A549 (cell line): Measurements from ENCODE around the gene ASH1L. TPM values are rescaled to one million over a fixed set of nuclear protein-coding genes. Genes with fewer than 3 reads are reported as not detected.

Experiments used
- ATAC-seq, 2 experiments: fragments of 200-7000 bp in 1 of 2; fragments of >200 bp in 1 of 2; cut with Nextera tagmentation in 1 of 2; cut with Tn5 transposase in 1 of 2; 3 replicates each; pipeline versions ENCODE4 v1.8.0 to v1.9.1; 2018 to 2020; ENCODE audit warnings: mild to moderate bottlenecking in 1 of 2, moderate library complexity in 1 of 2
- CTCF ChIA-PET: fragments of 300-600 bp; sonication (Branson Sonifier 250); formaldehyde crosslinking; extraction: SDS; loops from one replicate; lab custom pipeline; 2021; ENCODE audit warnings: antibody characterized with exemption, inconsistent platforms; lab: Yijun Ruan, JAX
- POLR2A ChIA-PET: fragments of 350-600 bp; formaldehyde crosslinking; extraction: SDS; loops from one replicate; lab custom pipeline; 2021; ENCODE audit warnings: antibody characterized with exemption, inconsistent platforms; lab: Yijun Ruan, JAX
- DNase-seq, 2 experiments: peaks; one replicate each; pipeline versions ENCODE4 v3.0.0 to v3.0.0-alpha.2; 2011 to 2016; ENCODE audit warnings: low read depth in 1 of 2, low spot score in 1 of 2
- FAIRE-seq: peaks from 2 replicates; lab custom pipeline; 2011; peaks lifted over from hg19 to GRCh38; lab: Jason Lieb, UNC
- H3K27ac ChIP-seq, 2 experiments: fragments of >200 bp; sonication (Bioruptor Twin); formaldehyde crosslinking; 3 replicates each; pipeline ENCODE4 v1.5.1; 2016 to 2017
- H3K4me1 ChIP-seq: fragments of >200 bp; sonication (Bioruptor Twin); formaldehyde crosslinking; 3 replicates; pipeline ENCODE4 v1.6.1; 2016
- H3K4me2 ChIP-seq: fragments of >200 bp; sonication (Bioruptor Twin); formaldehyde crosslinking; 3 replicates; pipeline ENCODE4 v1.6.1; 2016
- H3K4me3 ChIP-seq: fragments of >200 bp; sonication (Bioruptor Twin); formaldehyde crosslinking; 3 replicates; pipeline ENCODE4 v1.5.1; 2016
- H3K9me3 ChIP-seq: fragments of >200 bp; sonication (Bioruptor Twin); formaldehyde crosslinking; 3 replicates; pipeline ENCODE4 v1.6.1; 2016
- BCL3 ChIP-seq: fragments of >200 bp; sonication (Bioruptor Twin); formaldehyde crosslinking; IDR thresholded peaks from 3 replicates; pipeline ENCODE4 v1.6.1; 2016
- CBX2 ChIP-seq: fragments of 200-600 bp; sonication (generic); IDR thresholded peaks from 2 replicates; pipeline ENCODE4 v1.6.1; 2016; ENCODE audit warnings: low read depth, mild to moderate bottlenecking, borderline replicate concordance
- CHD2 ChIP-seq: fragments of 150-350 bp; IDR thresholded peaks from 2 replicates; pipeline ENCODE4 v1.6.1; 2014; ENCODE audit warnings: low read length; ENCODE audit not compliant: partially characterized antibody
- CHD4 ChIP-seq: fragments of 200-600 bp; sonication (generic); IDR thresholded peaks from 2 replicates; pipeline ENCODE4 v1.6.1; 2016; ENCODE audit warnings: antibody characterized with exemption, mild to moderate bottlenecking, borderline replicate concordance
- CTCF ChIP-seq: fragments of >200 bp; sonication (Bioruptor Twin); formaldehyde crosslinking; IDR thresholded peaks from 3 replicates; pipeline ENCODE4 v1.5.1; 2016
- EHMT2 ChIP-seq: fragments of 200-600 bp; sonication (generic); IDR thresholded peaks from 2 replicates; pipeline ENCODE4 v1.6.1; 2016; ENCODE audit warnings: antibody characterized with exemption, low read depth, mild to moderate bottlenecking, moderate library complexity
- EP300 ChIP-seq, 2 experiments: fragments of >200 bp; sonication (Bioruptor Twin); formaldehyde crosslinking; IDR thresholded peaks; 2 replicates in 1 of 2; 3 replicates in 1 of 2; pipeline ENCODE4 v1.6.1; 2016 to 2017
- FOXS1 ChIP-seq: fragments of 250-450 bp; sonication (Bioruptor Pico); IDR thresholded peaks from 2 replicates; pipeline ENCODE4 v1.5.0; 2020; ENCODE audit warnings: mild to moderate bottlenecking, moderate library complexity
- GATA3 ChIP-seq: IDR thresholded peaks from 2 replicates; pipeline ENCODE4 v1.6.1; 2012; ENCODE audit warnings: borderline replicate concordance
- HDAC2 ChIP-seq: fragments of 200-600 bp; sonication (generic); IDR thresholded peaks from 2 replicates; pipeline ENCODE4 v1.6.1; 2016
- HEYL ChIP-seq: fragments of 250-450 bp; sonication (Bioruptor Pico); IDR thresholded peaks from 2 replicates; pipeline ENCODE4 v1.8.0; 2021; ENCODE audit warnings: mild to moderate bottlenecking, moderate library complexity
- HOXB5 ChIP-seq: fragments of 250-450 bp; sonication (Bioruptor Pico); IDR thresholded peaks from 2 replicates; pipeline ENCODE4 v1.5.0; 2020; ENCODE audit warnings: mild to moderate bottlenecking, moderate library complexity
- JUN ChIP-seq, 2 experiments: fragments of >200 bp; sonication (Bioruptor Twin); formaldehyde crosslinking; IDR thresholded peaks; 2 replicates in 1 of 2; 3 replicates in 1 of 2; pipeline ENCODE4 v1.6.1; 2016 to 2017
- JUNB ChIP-seq: fragments of >200 bp; sonication (Bioruptor Twin); formaldehyde crosslinking; IDR thresholded peaks from 2 replicates; pipeline ENCODE4 v1.6.1; 2016
- KDM1A ChIP-seq: fragments of 200-600 bp; sonication (generic); IDR thresholded peaks from 2 replicates; pipeline ENCODE4 v1.6.1; 2016; ENCODE audit warnings: low read depth, mild to moderate bottlenecking
- KDM5A ChIP-seq: fragments of 200-600 bp; sonication (generic); IDR thresholded peaks from 2 replicates; pipeline ENCODE4 v1.6.1; 2016; ENCODE audit warnings: antibody characterized with exemption, mild to moderate bottlenecking
- MAFK ChIP-seq: fragments of 450-650 bp; IDR thresholded peaks from 2 replicates; pipeline ENCODE4 v1.6.1; 2014; ENCODE audit not compliant: partially characterized antibody
- MAX ChIP-seq: IDR thresholded peaks from 2 replicates; pipeline ENCODE4 v1.6.1; 2012
- MYC ChIP-seq: IDR thresholded peaks from 2 replicates; pipeline ENCODE4 v1.6.1; 2012; ENCODE audit warnings: mild to moderate bottlenecking, inconsistent platforms, low read length, improper control_type of control experiment, borderline replicate concordance
- NPAS2 ChIP-seq: fragments of 250-450 bp; sonication (Bioruptor Pico); IDR thresholded peaks from 2 replicates; pipeline ENCODE4 v1.8.0; 2022; ENCODE audit warnings: mild to moderate bottlenecking, moderate library complexity, borderline replicate concordance
- PHF8 ChIP-seq: fragments of 200-600 bp; sonication (generic); IDR thresholded peaks from 2 replicates; pipeline ENCODE4 v1.6.1; 2016; ENCODE audit warnings: low read depth, mild to moderate bottlenecking, antibody characterized with exemption, moderate library complexity, borderline replicate concordance
- POLR2A ChIP-seq: IDR thresholded peaks from 2 replicates; pipeline ENCODE4 v1.6.1; 2012; ENCODE audit warnings: mild to moderate bottlenecking, low read length
- POLR2AphosphoS2 ChIP-seq: conservative IDR thresholded peaks from 2 replicates; pipeline ENCODE4 v1.6.1; 2012; ENCODE audit warnings: low read length, improper control_type of control experiment, inconsistent platforms
- RARB ChIP-seq: fragments of 250-450 bp; sonication (Bioruptor Pico); IDR thresholded peaks from 2 replicates; pipeline ENCODE4 v1.8.0; 2021; ENCODE audit warnings: mild to moderate bottlenecking, moderate library complexity
- ZFP36 ChIP-seq: fragments of 450-650 bp; IDR thresholded peaks from 2 replicates; pipeline ENCODE4 v1.6.1; 2014; ENCODE audit warnings: borderline replicate concordance; ENCODE audit not compliant: partially characterized antibody
- ZSCAN20 ChIP-seq: fragments of 250-450 bp; sonication (Bioruptor Pico); IDR thresholded peaks from 2 replicates; pipeline ENCODE4 v1.8.0; 2022; ENCODE audit warnings: mild to moderate bottlenecking, moderate library complexity
- WGBS: methylation state at CpG from one replicate; pipeline ENCODE4 v1.1.6; 2017; ENCODE audit errors: missing lambda C conversion rate; 5-methylcytosine and 5-hydroxymethylcytosine counted together
- polyA plus RNA-seq, 4 experiments: library from polyadenylated mRNA; depleted of rRNA in 3 of 4; stranded (reverse); fragments of >200 nt; fragmentation: RNase III in 1 of 4; extraction: RNeasy Plus Mini Kit Qiagen cat#74134 plus additional on column Dnase treatment in 1 of 4; gene quantifications; 2 replicates in 3 of 4; 3 replicates in 1 of 4; pipeline ENCODE4 v1.2.3, GENCODE V29; 2011 to 2017
- TF ChIP-seq, protein P1 (sequence below): fragments of 150-350 bp; IDR thresholded peaks from 2 replicates; pipeline ENCODE4 v1.6.1; 2014; ENCODE audit warnings: low read depth, mild to moderate bottlenecking, low read length
- TF ChIP-seq, protein P2 (sequence below): IDR thresholded peaks from 2 replicates; pipeline ENCODE4 v1.6.1; 2012; ENCODE audit warnings: low read depth, borderline replicate concordance
- TF ChIP-seq, protein P3 (sequence below): IDR thresholded peaks from 2 replicates; pipeline ENCODE4 v1.6.1; 2012

Gene ASH1L
- polyA plus RNA-seq, 2 of the 4 experiments (the other 2 are of a cell fraction) = 10.0 to 32.8 TPM

- ATAC-seq (no peak), FAIRE-seq (no peak), DNase-seq (no peak)
- TF ChIP-seq POLR2A (no peak), MYC (no peak), POLR2AphosphoS2 (no peak), HOXB5 (no peak), CTCF (no peak), CBX2 (no peak), CHD2 (no peak), MAFK (no peak), EP300 (IDR thresholded peaks at IDR 0.05) (no peak), ZFP36 (no peak), KDM1A (no peak), PHF8 (no peak), BCL3 (no peak), JUNB (no peak), CHD4 (no peak), KDM5A (no peak), ZSCAN20 (CRISPR knock-in tag) (no peak), NPAS2 (CRISPR knock-in tag) (no peak)
- TF ChIP-seq, protein P1, sequence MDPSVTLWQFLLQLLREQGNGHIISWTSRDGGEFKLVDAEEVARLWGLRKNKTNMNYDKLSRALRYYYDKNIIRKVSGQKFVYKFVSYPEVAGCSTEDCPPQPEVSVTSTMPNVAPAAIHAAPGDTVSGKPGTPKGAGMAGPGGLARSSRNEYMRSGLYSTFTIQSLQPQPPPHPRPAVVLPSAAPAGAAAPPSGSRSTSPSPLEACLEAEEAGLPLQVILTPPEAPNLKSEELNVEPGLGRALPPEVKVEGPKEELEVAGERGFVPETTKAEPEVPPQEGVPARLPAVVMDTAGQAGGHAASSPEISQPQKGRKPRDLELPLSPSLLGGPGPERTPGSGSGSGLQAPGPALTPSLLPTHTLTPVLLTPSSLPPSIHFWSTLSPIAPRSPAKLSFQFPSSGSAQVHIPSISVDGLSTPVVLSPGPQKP = no peak
- TF ChIP-seq, protein P2, sequence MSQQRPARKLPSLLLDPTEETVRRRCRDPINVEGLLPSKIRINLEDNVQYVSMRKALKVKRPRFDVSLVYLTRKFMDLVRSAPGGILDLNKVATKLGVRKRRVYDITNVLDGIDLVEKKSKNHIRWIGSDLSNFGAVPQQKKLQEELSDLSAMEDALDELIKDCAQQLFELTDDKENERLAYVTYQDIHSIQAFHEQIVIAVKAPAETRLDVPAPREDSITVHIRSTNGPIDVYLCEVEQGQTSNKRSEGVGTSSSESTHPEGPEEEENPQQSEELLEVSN = no peak
- 94% methylated on average over 5 of the region's 5 CpGs for WGBS
- Histone ChIP-seq H3K27ac (no peak overlapping the region), H3K4me3 (no peak overlapping the region), H3K9me3 (peaks cover 13% of the 10 kb centered on the region; the same call in 2 of the 3 replicates), H3K4me2 (no peak overlapping the region), H3K4me1 (peaks cover 6% of the 10 kb centered on the region; the same call in 2 of the 3 replicates)
- POLR2A ChIA-PET = no interaction called here
- CTCF ChIA-PET = interaction anchor here (0.7 to 1.0 kb wide), 2 partner anchors 175 to 348 kb away, joined by 3 read pairs; no protein-coding TSS in a partner anchor
These were observed 89.3 kb downstream of the ASH1L start for GRCh38 chr1:155473151-155473821.

- ATAC-seq (no peak), DNase-seq (no peak), FAIRE-seq (no peak)
- no peak overlapping the region for H3K27ac ChIP-seq
- H3K4me3 ChIP-seq = no peak overlapping the region
- H3K4me1 ChIP-seq = peaks cover 13% of the 10 kb centered on the region; the same call in 2 of the 3 replicates
- H3K4me2 ChIP-seq = no peak overlapping the region
- H3K9me3 ChIP-seq = peaks cover 13% of the 10 kb centered on the region; the same call in 2 of the 3 replicates
- 89% methylated on average over 2 of the region's 2 CpGs for WGBS
- ChIA-PET POLR2A (no interaction called here), CTCF (interaction anchor here (0.7 kb wide), 1 partner anchor 349 kb away, joined by 3 read pairs; no protein-coding TSS in a partner anchor)
- TF ChIP-seq, protein P2 = no peak
- no peak for TF ChIP-seq FOXS1 (CRISPR knock-in tag)
- TF ChIP-seq, protein P1 = no peak
- TF ChIP-seq, protein P3, sequence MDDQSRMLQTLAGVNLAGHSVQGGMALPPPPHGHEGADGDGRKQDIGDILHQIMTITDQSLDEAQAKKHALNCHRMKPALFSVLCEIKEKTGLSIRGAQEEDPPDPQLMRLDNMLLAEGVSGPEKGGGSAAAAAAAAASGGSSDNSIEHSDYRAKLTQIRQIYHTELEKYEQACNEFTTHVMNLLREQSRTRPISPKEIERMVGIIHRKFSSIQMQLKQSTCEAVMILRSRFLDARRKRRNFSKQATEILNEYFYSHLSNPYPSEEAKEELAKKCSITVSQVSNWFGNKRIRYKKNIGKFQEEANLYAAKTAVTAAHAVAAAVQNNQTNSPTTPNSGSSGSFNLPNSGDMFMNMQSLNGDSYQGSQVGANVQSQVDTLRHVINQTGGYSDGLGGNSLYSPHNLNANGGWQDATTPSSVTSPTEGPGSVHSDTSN = no peak
- no peak for TF ChIP-seq GATA3
- no peak for TF ChIP-seq KDM5A
- TF ChIP-seq MAX = no peak
- TF ChIP-seq JUN (IDR thresholded peaks at IDR 0.05) = no peak
- TF ChIP-seq EHMT2 = no peak
- TF ChIP-seq CBX2 = no peak
- no peak for TF ChIP-seq HEYL (CRISPR knock-in tag)
- no peak for TF ChIP-seq RARB (CRISPR knock-in tag)
- no peak for TF ChIP-seq HDAC2
- no peak for TF ChIP-seq JUNB
- TF ChIP-seq CHD4 = no peak
These were observed 90.0 kb downstream of the ASH1L start for GRCh38 chr1:155472491-155473083.
